ENCODE data around the gene KRTAP10-5.

GRCh38 chr21:44585892-44586291 lies 5.5 kb upstream of the KRTAP10-5 start:
- TF ChIP-seq REST (IDR thresholded peaks at IDR 0.05; ENCODE audit: borderline replicate concordance) = no peak
- TF ChIP-seq REST (CRISPR knock-in tag; IDR thresholded peaks at IDR 0.05; ENCODE audit: low read depth) = no peak
- TF ChIP-seq ZKSCAN1 (IDR thresholded peaks at IDR 0.05; ENCODE audit: low read depth, low read length) = no peak
- no peak for TF ChIP-seq CUX1 (CRISPR knock-in tag; IDR thresholded peaks at IDR 0.05)
- TF ChIP-seq IRF9 (tag; IDR thresholded peaks at IDR 0.05) = no peak
- TF ChIP-seq HINFP (tag; conservative IDR thresholded peaks at IDR 0.05; ENCODE audit: low read depth) = no peak
- no peak for TF ChIP-seq NR2C1 (IDR thresholded peaks at IDR 0.05)
- TF ChIP-seq NR2C1 (tag; IDR thresholded peaks at IDR 0.05) = no peak
- TF ChIP-seq EZH2 (IDR thresholded peaks at IDR 0.05; ENCODE audit: borderline replicate concordance, low read depth, low read length) = no peak
- TF ChIP-seq UBTF (IDR thresholded peaks at IDR 0.05; ENCODE audit: borderline replicate concordance in 1 of 2, low read depth in 2 of 2, low read length in 2 of 2) = no peak
- no peak for TF ChIP-seq MAFK (IDR thresholded peaks at IDR 0.05; ENCODE audit: low read length)
